Kidney epithelial cell (primary cell): ENCODE data around the gene AP4B1. TPM values are rescaled to one million over a fixed set of nuclear protein-coding genes. Genes with fewer than 3 reads are reported as not detected.

Source experiments
- DNase-seq: peaks from one replicate; pipeline ENCODE4 v3.0.0-alpha.2; 2010; ENCODE audit warnings: low read depth
- H3K27me3 ChIP-seq: 2 replicates; pipeline ENCODE4 v1.6.0; 2011; ENCODE audit warnings: low read length; ENCODE audit not compliant: control insufficient read depth, insufficient read depth
- H3K36me3 ChIP-seq: 2 replicates; pipeline ENCODE4 v1.5.1; 2011; ENCODE audit warnings: low read length; ENCODE audit not compliant: control insufficient read depth, insufficient read depth
- H3K4me3 ChIP-seq: 2 replicates; pipeline ENCODE4 v1.5.1; 2011; ENCODE audit warnings: low read depth, mild to moderate bottlenecking, control low read depth, low read length
- CTCF ChIP-seq: IDR thresholded peaks from 2 replicates; pipeline ENCODE4 v1.5.1; 2011; ENCODE audit warnings: mild to moderate bottlenecking, moderate library complexity, low read length, control low read depth, inconsistent platforms; ENCODE audit not compliant: insufficient read depth, poor library complexity, severe bottlenecking
- total RNA-seq: library from RNA; depleted of rRNA; stranded (reverse); fragments of >200 nt; gene quantifications from 2 replicates; pipeline ENCODE4 v1.2.3, GENCODE V29; 2015

Gene AP4B1
- total RNA-seq, 1 donor from 2014 or later: 9.2 TPM

- no peaks in the 10 kb centered on the region for H3K36me3 ChIP-seq
- no peak for DNase-seq
- H3K27me3 ChIP-seq: no peaks in the 10 kb centered on the region
- no peak for TF ChIP-seq CTCF
- H3K4me3 ChIP-seq: no peak overlapping the region
Measured at GRCh38 chr1:113941245-113941559, 36.6 kb upstream of the AP4B1 start.

GRCh38 chr1:113940365-113941244, 36.0 kb upstream of the AP4B1 start:
- DNase-seq: no peak
- no peaks in the 10 kb centered on the region for H3K27me3 ChIP-seq
- no peak for TF ChIP-seq CTCF

GRCh38 chr1:113938192-113938591, 33.6 kb upstream of the AP4B1 start:
- DNase-seq: no peak
- Histone ChIP-seq H3K36me3 (no peaks in the 10 kb centered on the region), H3K27me3 (no peaks in the 10 kb centered on the region), H3K4me3 (no peak overlapping the region)
- no peak for TF ChIP-seq CTCF

More at GRCh38 chr1:113940365-113941244, 36.0 kb upstream of the AP4B1 start:
- Histone ChIP-seq H3K36me3 (no peaks in the 10 kb centered on the region), H3K4me3 (no peak overlapping the region)

GRCh38 chr1:113937146-113937545, 32.5 kb upstream of the AP4B1 start:
- DNase-seq: no peak
- no peaks in the 10 kb centered on the region for H3K36me3 ChIP-seq
- no peaks in the 10 kb centered on the region for H3K27me3 ChIP-seq

GRCh38 chr1:113935970-113936369, 31.4 kb upstream of the AP4B1 start:
- Histone ChIP-seq H3K36me3 (no peaks in the 10 kb centered on the region), H3K4me3 (no peak overlapping the region), H3K27me3 (no peaks in the 10 kb centered on the region)
- no peak for DNase-seq
- TF ChIP-seq CTCF: no peak

More at GRCh38 chr1:113937146-113937545, 32.5 kb upstream of the AP4B1 start:
- no peak for TF ChIP-seq CTCF
- no peak overlapping the region for H3K4me3 ChIP-seq

- H3K27me3 ChIP-seq: no peaks in the 10 kb centered on the region
- no peak overlapping the region for H3K4me3 ChIP-seq
- no peak for TF ChIP-seq CTCF
- DNase-seq: no peak
- no peaks in the 10 kb centered on the region for H3K36me3 ChIP-seq
Measured at GRCh38 chr1:113935176-113935575, 30.6 kb upstream of the AP4B1 start.
